Natural killer cell (primary cell): ENCODE measurements around the gene FREY1. TPM values are rescaled to one million over a fixed set of nuclear protein-coding genes. Genes with fewer than 3 reads are reported as not detected.
A peak's percentile ranks its signal among the peaks of the same experiment; 100 is the strongest.

ENCODE experiments used
- ATAC-seq, 3 donors: fragments of 150-1000 bp in 2 of 3; fragments of 200-7000 bp in 1 of 3; cut with Tn5 transposase; 1 replicate in 1 of 3; 2 replicates in 2 of 3; pipeline ENCODE4 v1.10.0; 2021; ENCODE audit warnings: mild to moderate bottlenecking in 2 of 3, moderate library complexity in 2 of 3
- DNase-seq, 2 donors: peaks; one replicate each; pipeline versions ENCODE4 v3.0.0 to v3.0.0-alpha.2; 2013 to 2021; ENCODE audit warnings: mixed read lengths in 1 of 2
- H3K27ac ChIP-seq: one replicate; pipeline ENCODE4 v1.5.1; 2013; ENCODE audit warnings: mild to moderate bottlenecking, low read length
- H3K27me3 ChIP-seq: one replicate; pipeline ENCODE4 v1.6.1; 2013; ENCODE audit warnings: low read length; ENCODE audit not compliant: control insufficient read depth, insufficient read depth
- H3K36me3 ChIP-seq: one replicate; pipeline ENCODE4 v1.6.1; 2013; ENCODE audit warnings: low read length; ENCODE audit not compliant: control insufficient read depth, insufficient read depth
- H3K4me1 ChIP-seq: one replicate; pipeline ENCODE4 v1.6.1; 2013; ENCODE audit warnings: low read length; ENCODE audit not compliant: control insufficient read depth, insufficient read depth
- H3K4me3 ChIP-seq: one replicate; pipeline ENCODE4 v1.5.1; 2013; ENCODE audit warnings: low read length
- H3K9me3 ChIP-seq: one replicate; pipeline ENCODE4 v1.6.1; 2013; ENCODE audit warnings: low read length; ENCODE audit not compliant: control insufficient read depth, insufficient read depth
- H3K27ac Mint-ChIP-seq, 2 donors: one replicate each; pipeline ENCODE4 v1.8.0; 2022; ENCODE audit warnings: mild to moderate bottlenecking in 2 of 2, mixed read lengths in 2 of 2, moderate library complexity in 1 of 2
- H3K27me3 Mint-ChIP-seq, 2 donors: one replicate each; pipeline ENCODE4 v1.8.0; 2022; ENCODE audit warnings: low read depth in 2 of 2, mixed read lengths in 2 of 2
- H3K36me3 Mint-ChIP-seq: one replicate; pipeline ENCODE4 v1.8.0; 2022; ENCODE audit warnings: mixed read lengths
- H3K4me1 Mint-ChIP-seq, 2 donors: one replicate each; pipeline ENCODE4 v1.8.0; 2022; ENCODE audit warnings: mixed read lengths in 2 of 2
- H3K4me3 Mint-ChIP-seq: one replicate; pipeline ENCODE4 v1.8.0; 2022; ENCODE audit warnings: mild to moderate bottlenecking, moderate library complexity, mixed read lengths
- H3K9me3 Mint-ChIP-seq, 2 donors: one replicate each; pipeline ENCODE4 v1.8.0; 2022; ENCODE audit warnings: mixed read lengths in 2 of 2
- WGBS: methylation state at CpG from one replicate; pipeline ENCODE4 v1.1.7; 2013; ENCODE audit warnings: missing lambda C conversion rate; ENCODE audit not compliant: insufficient coverage; 5-methylcytosine and 5-hydroxymethylcytosine counted together
- intact Hi-C: fragments of 100-400 bp; cut with micrococcal nuclease; formaldehyde crosslinking; loops from one replicate; pipeline ENCODE4 v1.14.2; 2022
- total RNA-seq, 4 donors: library from RNA; stranded (reverse); fragments of 120-200 nt in 1 of 4; gene quantifications; one replicate each; pipeline versions ENCODE4 v1.2.3 to v1.2.4, GENCODE V29; 2013 to 2022
- TF ChIP-seq, protein P1 (sequence below): fragments of 200-600 bp; IDR thresholded peaks from one replicate; pipeline ENCODE4 v1.8.0; 2022; ENCODE audit warnings: antibody characterized with exemption

Gene FREY1
- total RNA-seq, 3 donors from 2014 or later (not counting 1 experiment from before 2014, with no cell fraction given): 3.7 to 6.8 (median 3.9) TPM

DNA sequence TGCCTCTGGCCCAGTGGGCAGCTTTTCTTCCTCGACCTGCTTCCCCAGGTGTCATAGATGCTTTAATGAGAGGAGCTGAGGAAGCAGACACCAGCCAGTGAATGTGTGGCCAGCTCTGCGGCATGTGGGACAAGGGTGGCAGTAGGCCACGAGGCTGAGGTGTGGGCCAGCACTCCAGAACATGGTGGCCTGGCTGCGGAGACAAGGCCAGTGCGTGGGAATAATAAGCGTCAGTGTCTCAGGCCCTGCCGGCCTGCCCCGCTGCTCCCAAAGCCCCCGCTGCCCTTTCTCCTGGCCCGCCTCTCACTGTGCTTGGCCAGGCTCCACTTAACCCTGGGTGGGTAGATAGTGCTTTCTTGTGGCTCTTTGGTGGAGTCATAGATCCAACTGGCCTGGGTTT, 19.5 kb downstream of the FREY1 start:
- no peak overlapping the region for H3K4me3 Mint-ChIP-seq
- ATAC-seq: no peak
- no peak overlapping the region for H3K27ac ChIP-seq
- H3K9me3 Mint-ChIP-seq: no peaks in the 10 kb centered on the region
- 94% methylated on average over 10 of the region's 10 CpGs for WGBS
- no peak overlapping the region for H3K27ac Mint-ChIP-seq
- intact Hi-C loops: no loop called here
- no peak for DNase-seq
- H3K4me1 ChIP-seq: peaks cover 12% of the 10 kb centered on the region
- no peaks in the 10 kb centered on the region for H3K36me3 ChIP-seq
- peaks cover 0 to 17% of the 10 kb centered on the region in 2 donors for H3K27me3 Mint-ChIP-seq
- peaks cover 5% of the 10 kb centered on the region for H3K27me3 ChIP-seq
- H3K9me3 ChIP-seq: no peaks in the 10 kb centered on the region
- TF ChIP-seq, protein P1, sequence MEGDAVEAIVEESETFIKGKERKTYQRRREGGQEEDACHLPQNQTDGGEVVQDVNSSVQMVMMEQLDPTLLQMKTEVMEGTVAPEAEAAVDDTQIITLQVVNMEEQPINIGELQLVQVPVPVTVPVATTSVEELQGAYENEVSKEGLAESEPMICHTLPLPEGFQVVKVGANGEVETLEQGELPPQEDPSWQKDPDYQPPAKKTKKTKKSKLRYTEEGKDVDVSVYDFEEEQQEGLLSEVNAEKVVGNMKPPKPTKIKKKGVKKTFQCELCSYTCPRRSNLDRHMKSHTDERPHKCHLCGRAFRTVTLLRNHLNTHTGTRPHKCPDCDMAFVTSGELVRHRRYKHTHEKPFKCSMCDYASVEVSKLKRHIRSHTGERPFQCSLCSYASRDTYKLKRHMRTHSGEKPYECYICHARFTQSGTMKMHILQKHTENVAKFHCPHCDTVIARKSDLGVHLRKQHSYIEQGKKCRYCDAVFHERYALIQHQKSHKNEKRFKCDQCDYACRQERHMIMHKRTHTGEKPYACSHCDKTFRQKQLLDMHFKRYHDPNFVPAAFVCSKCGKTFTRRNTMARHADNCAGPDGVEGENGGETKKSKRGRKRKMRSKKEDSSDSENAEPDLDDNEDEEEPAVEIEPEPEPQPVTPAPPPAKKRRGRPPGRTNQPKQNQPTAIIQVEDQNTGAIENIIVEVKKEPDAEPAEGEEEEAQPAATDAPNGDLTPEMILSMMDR: no peak
- H3K4me3 ChIP-seq: no peak overlapping the region
- H3K36me3 Mint-ChIP-seq: no peaks in the 10 kb centered on the region
- H3K4me1 Mint-ChIP-seq: peaks cover 12 to 16% of the 10 kb centered on the region in 2 donors

DNA sequence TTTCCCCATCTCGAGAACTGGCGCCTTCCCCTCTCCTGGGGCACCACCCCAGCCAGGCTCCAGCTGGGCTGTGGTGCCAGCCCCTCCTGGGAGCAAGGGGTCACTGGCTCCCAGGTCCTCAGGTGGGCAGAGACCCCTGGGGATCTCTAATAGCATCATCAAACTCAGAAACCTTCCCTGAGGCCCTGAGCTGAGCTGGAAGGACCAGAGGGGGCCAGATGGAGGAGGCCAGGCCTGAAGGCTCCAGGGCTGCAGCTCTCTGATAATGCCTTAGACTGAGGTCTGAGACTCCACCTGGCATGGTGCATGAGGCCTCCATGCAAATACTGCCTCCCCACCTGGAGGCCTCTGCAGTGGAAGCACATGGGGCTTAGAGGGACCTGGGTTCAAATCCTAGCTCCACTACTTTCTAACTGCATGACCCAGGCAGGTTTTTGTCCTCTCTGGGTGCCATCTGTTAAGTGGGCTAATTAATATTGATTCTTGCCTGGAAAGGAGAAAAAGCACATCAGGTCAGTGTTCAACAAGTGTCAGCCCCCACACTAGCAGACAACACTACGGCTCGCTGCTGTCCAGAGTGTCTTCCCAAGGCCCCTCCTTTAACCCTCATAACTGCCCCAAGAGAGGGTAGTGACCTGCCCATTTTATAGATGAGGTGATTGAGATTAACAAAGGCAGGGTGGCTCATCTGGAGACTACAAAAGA, 20.1 kb downstream of the FREY1 start:
- TF ChIP-seq, protein P1: no peak
- intact Hi-C loops: no loop called here
- no peaks in the 10 kb centered on the region for H3K9me3 Mint-ChIP-seq
- H3K27ac ChIP-seq: no peak overlapping the region
- H3K27me3 Mint-ChIP-seq: peaks cover 0 to 14% of the 10 kb centered on the region in 2 donors
- H3K27me3 ChIP-seq: peaks cover 5% of the 10 kb centered on the region
- 93% methylated on average over 2 of the region's 4 CpGs for WGBS
- no peak overlapping the region for H3K4me3 ChIP-seq
- peaks cover 12 to 16% of the 10 kb centered on the region in 2 donors for H3K4me1 Mint-ChIP-seq
- H3K9me3 ChIP-seq: no peaks in the 10 kb centered on the region
- DNase-seq (no peak), ATAC-seq (no peak)
- no peaks in the 10 kb centered on the region for H3K36me3 ChIP-seq
- H3K27ac Mint-ChIP-seq: no peak overlapping the region
- peak overlapping the region; percentile 25 for H3K4me3 Mint-ChIP-seq
- peaks cover 12% of the 10 kb centered on the region for H3K4me1 ChIP-seq
- no peaks in the 10 kb centered on the region for H3K36me3 Mint-ChIP-seq

- Histone ChIP-seq H3K36me3 (peaks cover 6% of the 10 kb centered on the region), H3K4me1 (peaks cover 12% of the 10 kb centered on the region), H3K4me3 (peak overlapping the region; percentile 17), H3K9me3 (no peaks in the 10 kb centered on the region), H3K27me3 (peaks cover 5% of the 10 kb centered on the region), H3K27ac (no peak overlapping the region)
- no peaks in the 10 kb centered on the region for H3K36me3 Mint-ChIP-seq
- intact Hi-C loops: no loop called here
- DNase-seq: no peak
- H3K9me3 Mint-ChIP-seq: no peaks in the 10 kb centered on the region
- H3K27ac Mint-ChIP-seq: no peak overlapping the region
- no peak for ATAC-seq
- peak overlapping the region; percentile 45 for H3K4me3 Mint-ChIP-seq
- 18% methylated on average over 38 of the region's 43 CpGs for WGBS
- H3K4me1 Mint-ChIP-seq: peaks cover 12 to 16% of the 10 kb centered on the region in 2 donors
- H3K27me3 Mint-ChIP-seq: peaks cover 0 to 14% of the 10 kb centered on the region in 2 donors
- TF ChIP-seq, protein P1: no peak
These were observed 20.9 kb downstream of the FREY1 start for GRCh38 chr11:45885921-45886721.
